Endothelial cell (in vitro differentiated cells): ENCODE data around the gene ITGA8. TPM values are rescaled to one million over a fixed set of nuclear protein-coding genes. Genes with fewer than 3 reads are reported as not detected.

ENCODE experiments used
- DNase-seq: peaks from one replicate; pipeline ENCODE4 v3.0.0; 2021; ENCODE audit warnings: low spot score
- H3K27ac Mint-ChIP-seq: one replicate; pipeline ENCODE4 v1.8.0; 2021; ENCODE audit warnings: mixed read lengths, inconsistent platforms; ENCODE audit not compliant: unreplicated experiment
- H3K27me3 Mint-ChIP-seq: one replicate; pipeline ENCODE4 v1.8.0; 2021; ENCODE audit warnings: mild to moderate bottlenecking, moderate library complexity, mixed read lengths, inconsistent platforms; ENCODE audit not compliant: unreplicated experiment
- H3K36me3 Mint-ChIP-seq: one replicate; pipeline ENCODE4 v1.8.0; 2021; ENCODE audit warnings: mild to moderate bottlenecking, low read depth, mixed read lengths, inconsistent platforms; ENCODE audit not compliant: unreplicated experiment
- H3K4me1 Mint-ChIP-seq: one replicate; pipeline ENCODE4 v1.8.0; 2021; ENCODE audit warnings: mild to moderate bottlenecking, mixed read lengths, inconsistent platforms; ENCODE audit not compliant: unreplicated experiment
- H3K4me3 Mint-ChIP-seq: one replicate; pipeline ENCODE4 v1.8.0; 2021; ENCODE audit warnings: mild to moderate bottlenecking, mixed read lengths, inconsistent platforms; ENCODE audit not compliant: unreplicated experiment
- H3K9me3 Mint-ChIP-seq: one replicate; pipeline ENCODE4 v1.8.0; 2021; ENCODE audit warnings: mixed read lengths, inconsistent platforms; ENCODE audit not compliant: unreplicated experiment
- CTCF ChIP-seq: fragments of 200-600 bp; sonication (generic); IDR thresholded peaks from one replicate; pipeline ENCODE4 v1.5.0; 2021; ENCODE audit warnings: antibody characterized with exemption; ENCODE audit not compliant: unreplicated experiment
- total RNA-seq: library from RNA; stranded (reverse); fragmentation: NEBNext Ultra II Directional; extraction: Animal tissue kit (Norgen Biotek cat#: 25700); gene quantifications from one replicate; pipeline ENCODE4 v1.2.1, GENCODE V29; 2021; ENCODE audit not compliant: unreplicated experiment

The ITGA8 gene
- total RNA-seq, 1 donor from 2014 or later, result 0.51 TPM

- no peaks in the 10 kb centered on the region for H3K36me3 Mint-ChIP-seq
- no peak overlapping the region for H3K27ac Mint-ChIP-seq
- DNase-seq, result no peak
- TF ChIP-seq CTCF, result no peak
- H3K4me3 Mint-ChIP-seq, result no peak overlapping the region
- H3K4me1 Mint-ChIP-seq, result no peaks in the 10 kb centered on the region
- no peaks in the 10 kb centered on the region for H3K27me3 Mint-ChIP-seq
- no peaks in the 10 kb centered on the region for H3K9me3 Mint-ChIP-seq
Measured at GRCh38 chr10:15528859-15529239, 190.9 kb downstream of the ITGA8 start.

- DNase-seq, result no peak
- no peaks in the 10 kb centered on the region for H3K4me1 Mint-ChIP-seq
Measured at GRCh38 chr10:15526754-15527153, 193.0 kb downstream of the ITGA8 start.

GRCh38 chr10:15521328-15521903 lies 198.3 kb downstream of the ITGA8 start:
- TF ChIP-seq CTCF, result no peak
- Mint-ChIP-seq H3K27me3 (no peaks in the 10 kb centered on the region), H3K9me3 (no peaks in the 10 kb centered on the region), H3K36me3 (no peaks in the 10 kb centered on the region), H3K27ac (no peak overlapping the region), H3K4me1 (no peaks in the 10 kb centered on the region), H3K4me3 (no peak overlapping the region)
- DNase-seq, result no peak

More at GRCh38 chr10:15526754-15527153, 193.0 kb downstream of the ITGA8 start:
- Mint-ChIP-seq H3K4me3 (no peak overlapping the region), H3K36me3 (no peaks in the 10 kb centered on the region), H3K9me3 (no peaks in the 10 kb centered on the region), H3K27ac (no peak overlapping the region), H3K27me3 (no peaks in the 10 kb centered on the region)
- no peak for TF ChIP-seq CTCF

GRCh38 chr10:15518250-15518649 lies 201.5 kb downstream of the ITGA8 start:
- TF ChIP-seq CTCF, result no peak
- Mint-ChIP-seq H3K9me3 (no peaks in the 10 kb centered on the region), H3K27me3 (no peaks in the 10 kb centered on the region), H3K4me1 (no peaks in the 10 kb centered on the region), H3K36me3 (no peaks in the 10 kb centered on the region), H3K27ac (no peak overlapping the region), H3K4me3 (no peak overlapping the region)
- no peak for DNase-seq

GRCh38 chr10:15516256-15517085 lies 203.3 kb downstream of the ITGA8 start:
- Mint-ChIP-seq H3K9me3 (no peaks in the 10 kb centered on the region), H3K36me3 (no peaks in the 10 kb centered on the region), H3K27me3 (no peaks in the 10 kb centered on the region), H3K4me1 (no peaks in the 10 kb centered on the region), H3K4me3 (no peak overlapping the region), H3K27ac (no peak overlapping the region)
- no peak for DNase-seq
- TF ChIP-seq CTCF, result no peak
